Endothelial cell of umbilical vein (primary cell): ENCODE data around the gene SLC45A2. TPM values are rescaled to one million over a fixed set of nuclear protein-coding genes. Genes with fewer than 3 reads are reported as not detected.

Source experiments
- BruUV-seq: library from RNA; stranded (reverse); fragments of 400-500 nt; replicated peaks from 2 replicates; lab custom pipeline; 2021; lab: Mats Ljungman, UMichigan
- CTCF ChIA-PET: fragments of 300-600, 350-600 bp; sonication (Branson Sonifier 250); formaldehyde crosslinking; loops from one replicate; lab custom pipeline; 2021; ENCODE audit warnings: antibody characterized with exemption, inconsistent platforms; lab: Charles Lee
- POLR2A ChIA-PET: fragments of 300-600, 350-600 bp; sonication (Branson Sonifier 250); formaldehyde crosslinking; loops from one replicate; lab custom pipeline; 2021; ENCODE audit warnings: antibody characterized with exemption, inconsistent platforms; lab: Charles Lee
- DNase-seq: peaks from one replicate; pipeline ENCODE4 v3.0.0-alpha.2; 2011; ENCODE audit warnings: low read depth, low spot score
- FAIRE-seq: peaks from 2 replicates; lab custom pipeline; 2011; peaks lifted over from hg19 to GRCh38; lab: Jason Lieb, UNC
- H2AFZ ChIP-seq: 2 replicates; pipeline ENCODE4 v1.6.0; 2012; ENCODE audit warnings: low read depth, low read length, control low read depth, inconsistent platforms
- H3K27ac ChIP-seq: 2 replicates; pipeline ENCODE4 v1.5.1; 2011; ENCODE audit warnings: low read depth, mild to moderate bottlenecking, control low read depth, low read length, moderate library complexity; ENCODE audit not compliant: insufficient read depth
- H3K27me3 ChIP-seq, 2 experiments: 2 replicates each; pipeline versions ENCODE4 v1.6.0 to v1.6.1; 2011; ENCODE audit warnings: low read length in 2 of 2, mixed read lengths in 1 of 2; ENCODE audit not compliant: control insufficient read depth in 2 of 2, insufficient read depth in 2 of 2
- H3K36me3 ChIP-seq, 2 experiments: 2 replicates in 1 of 2; 3 replicates in 1 of 2; pipeline ENCODE4 v1.5.1; 2011; ENCODE audit warnings: low read length in 2 of 2, mild to moderate bottlenecking in 1 of 2, moderate library complexity in 1 of 2; ENCODE audit not compliant: control insufficient read depth in 2 of 2, insufficient read depth in 2 of 2; ENCODE audit errors: extremely low read depth in 1 of 2
- H3K4me1 ChIP-seq: 3 replicates; pipeline ENCODE4 v1.5.1; 2011; ENCODE audit warnings: mild to moderate bottlenecking, low read length; ENCODE audit not compliant: control insufficient read depth, insufficient read depth; ENCODE audit errors: extremely low read depth
- H3K4me2 ChIP-seq: 2 replicates; pipeline ENCODE4 v1.6.1; 2011; ENCODE audit warnings: low read length, control low read depth, mixed read lengths; ENCODE audit not compliant: insufficient read depth
- H3K4me3 ChIP-seq, 3 experiments: fragments of 200-600 bp in 1 of 3; sonication (generic), shearing (Covaris generic) in 1 of 3; replicated peaks in 1 of 3; 2 replicates each; pipeline ENCODE4 v1.5.1; 2011 to 2016; ENCODE audit warnings: control low read depth in 3 of 3, low read length in 3 of 3, mild to moderate bottlenecking in 2 of 3, inconsistent platforms in 1 of 3, low read depth in 1 of 3, moderate library complexity in 1 of 3; ENCODE audit not compliant: insufficient read depth in 1 of 3
- H3K79me2 ChIP-seq: 2 replicates; pipeline ENCODE4 v1.6.0; 2012; ENCODE audit warnings: low read length, inconsistent platforms; ENCODE audit not compliant: control insufficient read depth, insufficient read depth
- H3K9ac ChIP-seq: replicated peaks from 2 replicates; pipeline ENCODE3; 2011; ENCODE audit warnings: low read length, control low read depth; ENCODE audit not compliant: insufficient read depth; ENCODE audit errors: extremely low read depth
- H3K9me1 ChIP-seq: replicated peaks from 3 replicates; pipeline ENCODE4 v1.6.0; 2011; ENCODE audit warnings: mild to moderate bottlenecking, low read length; ENCODE audit not compliant: control insufficient read depth, insufficient read depth; ENCODE audit errors: extremely low read depth
- H3K9me3 ChIP-seq: replicated peaks from 2 replicates; pipeline ENCODE4 v1.5.1; 2012; ENCODE audit warnings: low read length, inconsistent platforms; ENCODE audit not compliant: control insufficient read depth, insufficient read depth
- H4K20me1 ChIP-seq: replicated peaks from 2 replicates; pipeline ENCODE3; 2011; ENCODE audit warnings: mild to moderate bottlenecking, low read length; ENCODE audit not compliant: control insufficient read depth, insufficient read depth; ENCODE audit errors: extremely low read depth
- CTCF ChIP-seq, 2 donors: IDR thresholded peaks; 1 replicate in 1 of 2; 2 replicates in 1 of 2; pipeline ENCODE4 v1.5.1; 2011; ENCODE audit warnings: low read length in 2 of 2, mild to moderate bottlenecking in 2 of 2, moderate library complexity in 2 of 2, control low read depth in 1 of 2, inconsistent platforms in 1 of 2, low read depth in 1 of 2; ENCODE audit not compliant: insufficient read depth in 1 of 2; ENCODE audit errors: extremely low read depth in 1 of 2
- EZH2 ChIP-seq: IDR thresholded peaks from 2 replicates; pipeline ENCODE4 v1.6.1; 2012; ENCODE audit warnings: borderline replicate concordance, low read depth, mild to moderate bottlenecking, moderate library complexity, low read length, inconsistent platforms; ENCODE audit not compliant: severe bottlenecking
- FOS ChIP-seq: IDR thresholded peaks from 2 replicates; pipeline ENCODE4 v1.6.1; 2011; ENCODE audit warnings: mild to moderate bottlenecking, low read length, moderate library complexity, borderline replicate concordance; ENCODE audit not compliant: insufficient read depth
- GATA2 ChIP-seq: IDR thresholded peaks from 2 replicates; pipeline ENCODE4 v1.7.0; 2011; ENCODE audit warnings: low read depth, mild to moderate bottlenecking, moderate library complexity, mixed read lengths, low read length; ENCODE audit not compliant: insufficient read length, insufficient read depth
- JUN ChIP-seq: IDR thresholded peaks from 2 replicates; pipeline ENCODE4 v1.6.1; 2011; ENCODE audit warnings: borderline replicate concordance, low read depth; ENCODE audit not compliant: insufficient read length, insufficient read depth
- MYC ChIP-seq: IDR thresholded peaks from one replicate; pipeline ENCODE4 v1.6.1; 2011; ENCODE audit warnings: mild to moderate bottlenecking, low read depth, low read length
- POLR2A ChIP-seq: IDR thresholded peaks from 2 replicates; pipeline ENCODE4 v1.6.1; 2012; ENCODE audit warnings: low read depth, mild to moderate bottlenecking, control low read depth, low read length
- POLR2AphosphoS5 ChIP-seq: IDR thresholded peaks from 2 replicates; pipeline ENCODE4 v1.6.1; 2012; ENCODE audit warnings: low read depth, mild to moderate bottlenecking, control low read depth, low read length, moderate library complexity; ENCODE audit not compliant: insufficient read depth
- dilution Hi-C: fragments of 300-500 bp; cut with MboI; formaldehyde crosslinking; loops from one replicate; pipeline ENCODE4 v1.15.0; 2019; ENCODE audit warnings: low sequenced_read_pairs; ENCODE audit not compliant: extremely low pct_ligation_motif_present
- intact Hi-C: fragments of 100-400 bp; cut with micrococcal nuclease; formaldehyde crosslinking; loops from one replicate; pipeline ENCODE4 v1.10.0; 2022
- polyA plus RNA-seq, 4 experiments: library from polyadenylated mRNA; depleted of rRNA in 3 of 4; stranded (reverse) in 3 of 4; unstranded in 1 of 4; fragments of >200 nt; gene quantifications; 2 replicates each; pipeline versions ENCODE4 v1.2.1 to v1.2.3, GENCODE V29; 2011 to 2012; ENCODE audit warnings: missing spikeins in 1 of 4
- total RNA-seq: library from RNA; stranded (reverse); gene quantifications from 2 replicates; pipeline ENCODE4 v1.2.3, GENCODE V29; 2021
- TF ChIP-seq, protein P1 (sequence below): IDR thresholded peaks from 2 replicates; pipeline ENCODE4 v1.6.1; 2011; ENCODE audit not compliant: insufficient read depth, insufficient read length

The SLC45A2 gene
- total and polyA plus RNA-seq, 2 donors (not counting 3 experiments of a cell fraction or from before 2014, with no cell fraction given), result not detected

- Histone ChIP-seq H2AFZ (no peak overlapping the region), H3K9me1 (peaks cover 2% of the 10 kb centered on the region), H3K27me3 (peaks cover 0 to 2% of the 10 kb centered on the region in 2 experiments), H3K4me1 (no peaks in the 10 kb centered on the region), H3K79me2 (no peaks in the 10 kb centered on the region), H3K27ac (no peak overlapping the region), H3K9me3 (no peaks in the 10 kb centered on the region), H3K4me3 (no peak overlapping the region), H4K20me1 (no peaks in the 10 kb centered on the region), H3K4me2 (no peak overlapping the region), H3K36me3 (no peaks in the 10 kb centered on the region), H3K9ac (no peak overlapping the region)
- no peak for DNase-seq
- no TSS peak for BruUV-seq
- intact Hi-C loops, result no loop called here
- TF ChIP-seq FOS, result no peak
- TF ChIP-seq, protein P1, sequence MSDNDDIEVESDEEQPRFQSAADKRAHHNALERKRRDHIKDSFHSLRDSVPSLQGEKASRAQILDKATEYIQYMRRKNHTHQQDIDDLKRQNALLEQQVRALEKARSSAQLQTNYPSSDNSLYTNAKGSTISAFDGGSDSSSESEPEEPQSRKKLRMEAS, result no peak
- TF ChIP-seq EZH2, result no peak
- no peak for TF ChIP-seq JUN
- no peak for TF ChIP-seq POLR2AphosphoS5
- TF ChIP-seq MYC, result no peak
- TF ChIP-seq POLR2A, result no peak
- no peak for TF ChIP-seq CTCF (IDR thresholded peaks at IDR 0.05; ENCODE audit: extremely low read depth in 1 of 2, insufficient read depth in 1 of 2, low read depth in 1 of 2, low read length in 2 of 2)
- no peak for TF ChIP-seq GATA2
- POLR2A ChIA-PET, result no interaction called here
- no peak for FAIRE-seq
- CTCF ChIA-PET, result no interaction called here
- dilution Hi-C loops, result no loop called here
These were observed 56.8 kb downstream of the SLC45A2 start for GRCh38 chr5:33927685-33928084.
